GM21723 (cell line): ENCODE results near the gene ASB5.
A peak's percentile ranks its signal among the peaks of the same experiment; 100 is the strongest.
"Not testable (repeated sequence)": the region's sequence is repeated elsewhere in the genome, so short reads cannot be mapped to it uniquely, and the experiment has no call there.

ENCODE experiments used
- ATAC-seq: cut with Tn5 transposase; IDR thresholded peaks from one replicate; pipeline ENCODE4 v1.9.1; 2021; ENCODE audit warnings: mild to moderate bottlenecking, moderate library complexity; ENCODE audit not compliant: unreplicated experiment

The ASB5 gene

GRCh38 chr4:176268963-176269362 lies at the start of gene ASB5:
Gene ASB5 (minus strand): TSS chr4:176269222. CDS start chr4:176269108, 114 bp downstream.
- no peak for ATAC-seq

GRCh38 chr4:176313596-176314336 lies 44.7 kb upstream of the ASB5 start:
- no peak for ATAC-seq

GRCh38 chr4:176309772-176310171 lies 40.8 kb upstream of the ASB5 start:
- no peak for ATAC-seq

GRCh38 chr4:176309046-176309445 lies 40.0 kb upstream of the ASB5 start:
- ATAC-seq = peak; percentile 99

- ATAC-seq = peak; percentile 72
These were observed 39.4 kb upstream of the ASB5 start for GRCh38 chr4:176308441-176308840.

- ATAC-seq = no peak
These were observed 38.6 kb upstream of the ASB5 start for GRCh38 chr4:176307666-176307930.

GRCh38 chr4:176306837-176307665 lies 38.0 kb upstream of the ASB5 start:
- no peak for ATAC-seq

GRCh38 chr4:176303938-176304337 lies 34.9 kb upstream of the ASB5 start:
- no peak for ATAC-seq

GRCh38 chr4:176302283-176303275 lies 33.6 kb upstream of the ASB5 start:
- ATAC-seq = no peak

- ATAC-seq = no peak
These were observed 31.5 kb upstream of the ASB5 start for GRCh38 chr4:176300565-176300964.

- ATAC-seq = no peak
These were observed 31.0 kb upstream of the ASB5 start for GRCh38 chr4:176300036-176300435.

- ATAC-seq = no peak
These were observed 29.6 kb upstream of the ASB5 start for GRCh38 chr4:176298664-176299063.

- not testable (repeated sequence) for ATAC-seq
These were observed 26.9 kb upstream of the ASB5 start for GRCh38 chr4:176295907-176296306.

- no peak for ATAC-seq
These were observed 24.6 kb upstream of the ASB5 start for GRCh38 chr4:176293660-176294059.

GRCh38 chr4:176292920-176293319 lies 23.9 kb upstream of the ASB5 start:
- ATAC-seq = no peak

- no peak for ATAC-seq
These were observed 22.7 kb upstream of the ASB5 start for GRCh38 chr4:176291748-176292147.

- ATAC-seq = no peak
These were observed 21.5 kb upstream of the ASB5 start for GRCh38 chr4:176290520-176290919.

- ATAC-seq = no peak
These were observed 20.5 kb upstream of the ASB5 start for GRCh38 chr4:176289561-176289960.

GRCh38 chr4:176288020-176288419 lies 19.0 kb upstream of the ASB5 start:
- ATAC-seq = no peak

- ATAC-seq = no peak
These were observed 18.5 kb upstream of the ASB5 start for GRCh38 chr4:176287546-176287945.

GRCh38 chr4:176286728-176287127 lies 17.7 kb upstream of the ASB5 start:
- ATAC-seq = no peak
